ENCODE data around the gene GCHFR. TPM values are rescaled to one million over a fixed set of nuclear protein-coding genes. Genes with fewer than 3 reads are reported as not detected.

The GCHFR gene
- total RNA-seq, 1 donor from 2014 or later, result 13.2 TPM

DNA sequence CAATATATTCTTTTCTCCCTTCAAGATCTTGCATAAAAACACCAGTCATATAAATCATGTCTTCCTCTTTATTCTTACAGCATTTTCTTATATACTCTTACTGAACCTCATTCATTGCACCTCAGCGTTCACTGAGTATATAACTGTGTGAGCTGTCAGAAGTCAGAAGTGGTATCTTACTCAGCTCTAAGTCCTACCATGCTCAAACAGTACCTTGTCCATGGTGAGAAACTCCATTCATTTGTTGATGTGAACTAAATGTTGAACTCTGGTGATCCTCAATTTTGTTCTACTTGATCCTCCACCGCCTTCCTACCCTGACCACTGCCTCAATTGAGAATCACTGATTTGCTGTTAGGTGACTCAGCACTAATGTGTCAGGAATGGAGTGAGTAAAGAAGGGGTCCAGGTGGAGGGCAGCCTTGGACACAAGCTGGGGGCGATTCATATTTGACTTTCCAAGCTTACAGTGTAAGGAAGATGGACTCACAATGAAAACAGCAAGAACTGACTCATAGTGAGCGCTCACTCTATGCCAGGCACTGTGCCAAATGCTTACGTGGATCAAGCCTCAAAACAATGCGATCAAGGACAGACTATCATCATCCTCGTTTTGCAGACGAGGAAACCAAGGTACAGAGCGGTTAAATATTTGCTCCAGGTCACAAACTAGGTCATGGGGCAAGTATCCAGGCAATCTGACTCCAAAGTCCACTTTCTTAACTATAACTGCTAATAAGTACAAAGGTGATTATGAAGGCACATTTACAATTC lies 29.5 kb downstream of the GCHFR start:
- no peak overlapping the region for H3K4me3 ChIP-seq (ENCODE audit: low read depth, low read length)
- no peaks in the 10 kb centered on the region for H3K27me3 ChIP-seq (ENCODE audit: control insufficient read depth, insufficient read depth, low read length)
- peaks cover 2% of the 10 kb centered on the region for H3K36me3 ChIP-seq (ENCODE audit: control insufficient read depth, insufficient read depth, low read length)
- TF ChIP-seq, protein P1, sequence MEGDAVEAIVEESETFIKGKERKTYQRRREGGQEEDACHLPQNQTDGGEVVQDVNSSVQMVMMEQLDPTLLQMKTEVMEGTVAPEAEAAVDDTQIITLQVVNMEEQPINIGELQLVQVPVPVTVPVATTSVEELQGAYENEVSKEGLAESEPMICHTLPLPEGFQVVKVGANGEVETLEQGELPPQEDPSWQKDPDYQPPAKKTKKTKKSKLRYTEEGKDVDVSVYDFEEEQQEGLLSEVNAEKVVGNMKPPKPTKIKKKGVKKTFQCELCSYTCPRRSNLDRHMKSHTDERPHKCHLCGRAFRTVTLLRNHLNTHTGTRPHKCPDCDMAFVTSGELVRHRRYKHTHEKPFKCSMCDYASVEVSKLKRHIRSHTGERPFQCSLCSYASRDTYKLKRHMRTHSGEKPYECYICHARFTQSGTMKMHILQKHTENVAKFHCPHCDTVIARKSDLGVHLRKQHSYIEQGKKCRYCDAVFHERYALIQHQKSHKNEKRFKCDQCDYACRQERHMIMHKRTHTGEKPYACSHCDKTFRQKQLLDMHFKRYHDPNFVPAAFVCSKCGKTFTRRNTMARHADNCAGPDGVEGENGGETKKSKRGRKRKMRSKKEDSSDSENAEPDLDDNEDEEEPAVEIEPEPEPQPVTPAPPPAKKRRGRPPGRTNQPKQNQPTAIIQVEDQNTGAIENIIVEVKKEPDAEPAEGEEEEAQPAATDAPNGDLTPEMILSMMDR (IDR thresholded peaks at IDR 0.05; ENCODE audit: insufficient read depth, low read length, poor library complexity, severe bottlenecking), result no peak
- peak; percentile 86 for DNase-seq (ENCODE audit: low read depth)

- Histone ChIP-seq H3K4me3 (ENCODE audit: low read depth, low read length) (no peak overlapping the region), H3K27me3 (ENCODE audit: control insufficient read depth, insufficient read depth, low read length) (no peaks in the 10 kb centered on the region), H3K36me3 (ENCODE audit: control insufficient read depth, insufficient read depth, low read length) (peaks cover 2% of the 10 kb centered on the region)
- no peak for DNase-seq (ENCODE audit: low read depth)
- TF ChIP-seq, protein P1 (IDR thresholded peaks at IDR 0.05; ENCODE audit: insufficient read depth, low read length, poor library complexity, severe bottlenecking), result no peak
These were observed 32.2 kb downstream of the GCHFR start for GRCh38 chr15:40796041-40796440.

DNA sequence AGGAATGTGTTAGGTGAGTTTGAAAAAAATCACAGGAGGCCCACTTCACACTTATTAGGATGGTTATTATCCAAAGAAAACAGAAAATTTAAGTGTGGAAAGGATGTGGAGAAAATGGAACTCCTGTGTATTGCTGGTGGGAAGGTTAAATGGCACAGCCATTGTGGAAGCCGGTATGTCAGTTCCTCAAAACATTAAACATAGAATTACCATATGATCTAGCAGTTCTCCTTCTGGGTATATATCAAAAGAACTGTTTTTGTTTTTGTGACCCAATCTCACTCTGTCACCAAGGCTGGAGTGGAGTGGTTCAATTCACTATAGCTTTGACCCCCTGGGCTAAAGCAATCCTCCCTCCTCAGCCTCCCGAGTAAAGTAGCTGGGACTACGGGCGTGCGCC lies 32.6 kb downstream of the GCHFR start:
- Histone ChIP-seq H3K4me3 (ENCODE audit: low read depth, low read length) (no peak overlapping the region), H3K27me3 (ENCODE audit: control insufficient read depth, insufficient read depth, low read length) (no peaks in the 10 kb centered on the region), H3K36me3 (ENCODE audit: control insufficient read depth, insufficient read depth, low read length) (peaks cover 2% of the 10 kb centered on the region)
- TF ChIP-seq, protein P1 (IDR thresholded peaks at IDR 0.05; ENCODE audit: insufficient read depth, low read length, poor library complexity, severe bottlenecking), result no peak
- DNase-seq (ENCODE audit: low read depth), result no peak

DNA sequence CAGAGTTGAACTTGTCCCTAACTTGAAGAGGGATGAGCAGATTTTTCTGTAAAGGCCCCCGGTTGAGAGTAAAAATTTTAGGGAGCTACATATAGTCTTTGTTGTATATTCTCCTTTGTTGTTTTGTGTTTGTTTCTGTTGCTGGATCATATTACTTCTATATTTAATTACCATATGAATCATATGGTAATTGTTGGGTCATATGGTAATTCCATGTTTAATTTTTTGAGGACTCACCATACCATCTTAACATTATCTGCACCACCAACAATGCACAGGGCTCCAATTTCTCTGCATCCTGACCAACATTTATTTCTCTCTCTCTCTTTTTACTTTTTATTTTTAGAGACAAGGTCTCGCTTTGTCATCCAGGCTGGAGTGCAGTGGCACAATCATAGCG lies 35.7 kb downstream of the GCHFR start:
- H3K4me3 ChIP-seq (ENCODE audit: low read depth, low read length), result no peak overlapping the region
- H3K27me3 ChIP-seq (ENCODE audit: control insufficient read depth, insufficient read depth, low read length), result no peaks in the 10 kb centered on the region
- H3K36me3 ChIP-seq (ENCODE audit: control insufficient read depth, insufficient read depth, low read length), result no peaks in the 10 kb centered on the region
- DNase-seq (ENCODE audit: low read depth), result no peak
- TF ChIP-seq, protein P1 (IDR thresholded peaks at IDR 0.05; ENCODE audit: insufficient read depth, low read length, poor library complexity, severe bottlenecking), result no peak

- no peak overlapping the region for H3K4me3 ChIP-seq (ENCODE audit: low read depth, low read length)
- no peak for DNase-seq (ENCODE audit: low read depth)
- H3K36me3 ChIP-seq (ENCODE audit: control insufficient read depth, insufficient read depth, low read length), result no peaks in the 10 kb centered on the region
- TF ChIP-seq, protein P1 (IDR thresholded peaks at IDR 0.05; ENCODE audit: insufficient read depth, low read length, poor library complexity, severe bottlenecking), result no peak
- no peaks in the 10 kb centered on the region for H3K27me3 ChIP-seq (ENCODE audit: control insufficient read depth, insufficient read depth, low read length)
These were observed 39.2 kb downstream of the GCHFR start for GRCh38 chr15:40803076-40803475.

- TF ChIP-seq, protein P1 (IDR thresholded peaks at IDR 0.05; ENCODE audit: insufficient read depth, low read length, poor library complexity, severe bottlenecking), result no peak
- no peaks in the 10 kb centered on the region for H3K36me3 ChIP-seq (ENCODE audit: control insufficient read depth, insufficient read depth, low read length)
- H3K27me3 ChIP-seq (ENCODE audit: control insufficient read depth, insufficient read depth, low read length), result no peaks in the 10 kb centered on the region
- DNase-seq (ENCODE audit: low read depth), result no peak
- H3K4me3 ChIP-seq (ENCODE audit: low read depth, low read length), result no peak overlapping the region
These were observed 39.8 kb downstream of the GCHFR start for GRCh38 chr15:40803688-40804087.
